Stimulated activated CD8-positive, alpha-beta memory T cell treated with anti-CD3 and anti-CD28 coated beads, Interleukin-7, amount 100 ng/mL, for 4 hours (primary cell): Measurements from ENCODE around the gene ZNF579.
"Not testable (repeated sequence)": the region's sequence is repeated elsewhere in the genome, so short reads cannot be mapped to it uniquely, and the experiment has no call there.

Experiments used
- DNase-seq, 2 donors: peaks; one replicate each; pipeline ENCODE4 v3.0.0-alpha.2; 2020; ENCODE audit warnings: low read depth in 2 of 2

ZNF579 gene

DNA sequence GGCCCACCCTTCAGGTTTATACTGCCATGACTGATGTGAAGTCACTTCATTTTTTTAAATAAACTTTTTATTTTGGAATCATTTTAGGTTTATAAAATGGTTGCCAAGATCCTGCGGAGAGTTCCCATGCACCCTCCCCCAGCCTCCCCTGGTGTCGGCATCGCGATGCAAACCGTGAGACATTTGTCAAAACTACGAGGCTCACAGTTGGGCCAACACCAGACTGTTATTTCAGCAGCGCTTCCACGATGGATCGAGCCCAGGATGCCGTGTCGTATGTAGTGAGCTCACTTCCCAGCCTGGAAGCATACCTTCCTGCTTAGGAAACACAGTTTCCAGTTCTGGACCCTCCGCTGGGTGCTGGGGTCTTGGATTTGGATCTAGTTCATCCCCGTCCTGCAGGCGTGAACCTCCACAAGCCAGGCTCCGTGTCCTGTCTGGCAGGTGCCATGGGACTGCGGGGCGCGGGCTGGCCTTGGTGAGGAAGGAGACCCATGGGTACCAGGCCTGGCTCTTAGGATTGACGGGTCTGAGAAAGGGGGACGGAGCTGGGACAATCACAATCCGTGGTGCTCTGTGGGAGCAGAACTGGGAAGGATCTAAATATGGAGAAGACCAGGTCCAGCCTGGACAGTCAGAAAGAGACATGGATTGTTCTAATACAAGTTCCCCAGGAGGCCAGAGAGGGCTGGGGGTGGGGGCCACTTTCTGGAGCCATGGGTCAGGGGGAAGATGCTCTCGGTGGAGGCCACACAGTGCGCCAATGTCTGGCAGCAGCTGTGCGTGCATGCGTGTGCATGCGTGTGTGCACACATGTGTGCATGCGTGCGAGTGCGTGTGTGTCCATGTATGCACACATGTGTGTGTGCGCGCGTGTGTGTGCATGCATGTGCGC is 41.3 kb downstream of the ZNF579 start:
- DNase-seq, result no peak

DNA sequence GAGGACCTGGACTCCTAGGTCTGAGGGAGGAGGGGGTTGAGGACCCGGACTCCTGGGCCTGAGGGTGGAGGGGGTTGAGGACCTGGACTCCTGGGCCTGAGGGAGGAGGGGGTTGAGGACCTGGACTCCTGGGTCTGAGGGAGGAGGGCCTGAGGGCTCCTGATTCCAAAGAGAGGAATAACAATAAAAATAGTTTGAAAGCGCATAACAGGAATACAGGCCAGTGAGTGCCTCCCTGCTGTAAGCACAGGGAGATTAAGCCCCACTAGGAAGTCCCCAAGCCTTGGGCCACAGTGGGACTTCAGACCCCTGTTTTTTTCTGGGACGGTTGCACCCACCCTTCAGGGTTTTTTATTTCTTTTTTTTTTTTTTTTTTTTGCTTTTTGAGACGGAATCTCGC is 42.5 kb downstream of the ZNF579 start:
- no peak for DNase-seq

DNA sequence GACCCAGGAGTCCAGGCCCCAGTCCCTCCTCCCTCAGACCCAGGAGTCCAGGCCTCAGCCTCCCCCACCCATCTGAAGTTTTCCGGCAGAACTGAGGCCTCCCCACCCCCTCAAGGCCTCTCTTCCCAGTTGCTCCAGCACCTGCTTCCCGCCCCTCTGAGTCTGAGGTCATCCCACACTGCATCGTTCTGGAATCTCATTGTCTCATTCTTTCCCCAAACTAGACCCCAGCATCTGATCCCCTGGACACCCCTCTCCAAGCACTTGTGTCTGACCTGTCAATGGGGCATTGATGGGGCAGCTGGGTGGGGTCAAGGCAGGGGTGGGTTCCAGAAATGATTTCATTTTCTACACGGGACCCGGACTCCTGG is 42.9 kb downstream of the ZNF579 start:
- no peak for DNase-seq

DNA sequence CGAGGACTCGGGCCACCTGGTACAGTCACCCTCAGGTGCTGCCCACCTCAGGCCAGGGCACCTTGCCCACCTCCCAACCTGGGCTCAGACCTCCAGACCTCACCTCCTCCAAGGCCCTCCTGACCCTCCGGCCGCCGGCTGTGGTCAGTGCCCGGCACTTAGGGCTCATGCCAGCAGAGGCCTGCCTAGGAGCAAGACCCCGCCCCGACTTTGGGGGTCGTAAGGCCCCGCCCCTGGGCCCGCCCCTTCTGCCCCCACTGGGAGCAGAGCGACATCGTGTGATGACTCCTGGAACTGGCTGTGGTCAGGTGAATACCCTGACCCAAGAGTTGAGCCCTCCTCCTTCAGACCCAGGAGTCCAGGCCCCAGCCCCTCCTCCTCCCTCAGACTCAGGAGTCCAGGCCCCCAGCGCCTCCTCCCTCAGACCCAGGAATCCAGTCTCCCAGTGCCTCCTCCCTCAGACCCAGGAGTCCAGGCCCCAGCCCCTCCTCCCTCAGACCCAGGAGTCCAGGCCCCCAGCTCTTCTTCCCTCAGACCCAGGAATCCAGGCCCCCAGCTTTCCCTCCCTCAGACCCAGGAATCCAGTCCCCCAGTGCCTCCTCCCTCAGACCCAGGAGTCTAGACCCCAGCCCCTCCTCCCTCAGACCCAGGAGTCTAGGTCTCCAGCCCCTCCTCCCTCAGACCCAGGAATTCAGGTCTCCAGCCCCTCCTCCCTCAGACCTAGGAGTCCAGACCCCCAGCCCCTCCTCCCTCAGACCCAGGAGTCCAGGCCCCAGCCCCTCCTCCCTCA is 43.5 kb downstream of the ZNF579 start, which contains the start of gene SBK2:
Gene SBK2, minus strand, starts transcription at position 183 of the 790 bp plus-strand sequence. CDS start 839 bp downstream, outside the sequence.
- no peak for DNase-seq

DNA sequence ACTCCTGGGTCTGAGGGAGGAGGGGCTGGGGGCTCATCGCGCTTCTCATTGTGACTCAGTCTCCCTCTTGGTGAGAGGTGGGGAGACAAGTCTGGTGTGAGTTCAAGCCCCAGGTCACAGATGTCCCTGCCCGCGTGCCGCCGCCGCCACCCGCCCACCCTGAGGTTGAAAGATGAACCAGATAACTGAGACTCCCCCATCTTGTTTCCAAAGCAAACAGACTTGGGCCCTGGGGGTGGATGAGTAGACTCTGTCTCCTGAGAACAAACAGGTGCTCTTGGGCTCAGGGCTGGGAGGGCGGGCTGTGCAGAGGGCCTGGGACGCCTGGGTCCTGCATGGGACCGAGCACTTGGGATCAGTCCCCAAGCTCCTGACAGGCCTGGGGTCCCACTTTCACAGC is 44.3 kb downstream of the ZNF579 start:
- no peak for DNase-seq

DNA sequence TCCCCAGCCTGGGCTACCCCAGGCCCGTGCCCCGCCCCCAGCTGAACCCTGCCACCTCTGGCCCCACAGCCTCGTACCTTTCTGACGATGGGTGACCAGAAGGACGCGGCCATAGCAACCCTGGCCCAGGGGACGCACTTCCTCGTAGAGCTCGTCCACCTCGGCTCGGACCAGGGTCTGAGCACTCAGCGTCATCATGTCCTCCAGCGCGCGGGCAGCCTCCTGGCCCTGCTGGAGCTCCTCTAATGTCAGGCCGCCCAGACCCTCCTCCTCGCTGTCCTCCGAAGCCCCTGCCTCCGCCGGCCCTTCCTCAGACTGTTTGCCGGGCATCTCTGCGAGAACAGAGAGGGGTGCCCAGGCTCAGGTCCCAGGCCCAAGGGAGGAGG is 44.7 kb downstream of the ZNF579 start:
- DNase-seq, result no peak

DNA sequence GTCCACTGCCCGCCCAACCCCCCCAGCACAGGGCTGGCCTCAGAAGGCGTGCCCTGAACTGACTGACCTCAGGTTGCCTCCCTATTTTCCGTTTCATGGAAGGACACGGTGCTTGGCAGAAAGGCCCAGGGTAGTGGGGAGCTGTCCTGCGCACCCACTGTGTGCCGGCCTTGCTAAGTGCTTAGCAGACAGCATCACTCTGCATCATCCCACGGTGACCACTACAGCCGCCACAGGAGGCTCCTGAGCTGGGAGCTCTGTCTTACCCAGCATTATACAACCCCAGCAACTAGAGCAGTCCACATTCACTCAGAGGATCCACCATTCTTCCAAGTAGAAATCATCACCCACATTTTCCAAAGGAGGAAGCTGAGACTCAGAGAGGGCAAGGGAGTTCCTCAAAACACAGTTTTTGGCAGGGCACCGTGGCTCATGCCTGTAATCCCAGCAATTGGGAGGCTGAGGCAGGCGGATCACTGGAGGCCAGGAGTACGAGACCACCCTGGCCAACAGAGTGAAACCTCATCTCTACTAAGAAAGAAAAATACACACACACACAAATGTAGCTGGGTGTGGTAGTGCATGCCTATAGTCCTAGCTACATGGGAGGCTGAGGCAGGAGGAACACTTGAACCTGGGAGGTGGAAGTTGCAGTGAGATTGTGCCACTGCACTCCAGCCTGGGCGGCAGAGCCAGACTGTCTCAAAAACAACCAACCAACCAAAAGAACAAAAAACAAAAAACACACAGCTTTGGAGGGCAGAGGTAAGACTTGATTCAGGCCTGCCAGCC is 45.3 kb downstream of the ZNF579 start:
- DNase-seq, result no peak

DNA sequence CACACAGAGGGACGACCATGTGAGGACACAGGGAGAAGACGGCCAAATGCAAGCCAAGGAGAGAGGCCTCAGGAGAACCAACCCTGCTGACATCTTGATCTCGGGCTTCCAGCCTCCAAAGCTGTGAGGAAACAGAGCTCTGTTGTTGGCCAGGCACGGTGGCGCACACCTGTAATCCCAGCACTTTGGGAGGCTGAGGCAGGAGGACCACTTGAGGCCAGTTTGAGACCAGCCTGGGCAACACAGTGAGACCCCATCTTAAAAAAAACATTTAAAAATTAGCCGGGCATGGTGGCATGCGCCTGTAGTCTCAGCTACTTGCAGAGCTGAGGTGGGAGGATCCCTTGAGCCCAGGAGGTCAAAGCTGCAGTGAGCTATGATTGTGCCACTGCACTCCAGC is 46.4 kb downstream of the ZNF579 start:
- DNase-seq, result not testable (repeated sequence)

DNA sequence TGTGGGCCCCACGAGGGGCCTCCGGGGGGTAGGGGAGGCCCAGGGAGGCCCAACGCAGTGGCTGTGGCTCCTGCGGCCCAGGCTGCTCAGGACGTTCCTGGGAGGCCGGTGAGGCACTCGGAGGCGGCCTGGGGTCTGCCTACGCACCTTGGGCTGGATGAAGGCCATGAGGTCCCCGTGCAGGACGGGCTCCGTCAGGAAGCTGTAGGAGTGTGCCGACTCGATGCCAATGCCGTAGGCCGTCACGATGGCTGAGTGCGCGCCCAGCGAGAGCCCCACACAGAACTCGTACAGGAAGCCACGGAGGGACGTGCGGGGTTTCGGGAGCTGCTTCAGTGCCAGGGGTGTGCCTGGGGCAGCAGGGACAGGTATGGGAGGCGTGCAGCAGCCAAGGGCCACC is 49.7 kb downstream of the ZNF579 start:
- no peak for DNase-seq

DNA sequence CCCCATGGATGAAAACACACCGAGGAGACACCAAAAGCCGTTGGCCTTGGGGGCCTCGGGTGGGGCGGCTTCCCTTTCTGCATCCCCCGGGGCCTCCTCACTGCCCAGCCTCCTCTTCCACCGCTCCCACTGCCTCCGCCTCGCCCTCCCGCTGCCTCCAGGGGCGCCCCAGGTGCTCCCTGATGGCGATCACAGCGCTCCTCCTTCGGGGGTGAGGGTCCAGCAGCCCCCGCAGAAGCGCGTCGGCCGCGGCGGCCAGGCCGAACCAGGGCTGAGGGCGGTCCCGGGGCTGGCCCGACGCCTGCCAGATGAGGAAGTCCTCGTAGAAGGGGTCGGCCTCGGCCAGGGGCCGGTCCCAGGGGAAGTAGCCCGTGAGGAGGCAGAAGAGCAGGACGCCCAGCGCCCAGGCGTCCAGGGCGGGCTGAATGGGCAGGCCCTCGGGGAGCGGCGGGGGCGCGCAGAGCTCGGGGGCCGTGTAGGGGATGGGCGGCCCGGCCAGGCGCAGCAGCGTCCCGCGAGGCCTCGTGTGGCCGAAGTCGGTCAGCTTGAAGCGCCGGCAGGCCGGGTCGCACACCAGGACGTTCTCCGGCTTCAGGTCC is 50.9 kb downstream of the ZNF579 start:
- DNase-seq, result no peak

DNA sequence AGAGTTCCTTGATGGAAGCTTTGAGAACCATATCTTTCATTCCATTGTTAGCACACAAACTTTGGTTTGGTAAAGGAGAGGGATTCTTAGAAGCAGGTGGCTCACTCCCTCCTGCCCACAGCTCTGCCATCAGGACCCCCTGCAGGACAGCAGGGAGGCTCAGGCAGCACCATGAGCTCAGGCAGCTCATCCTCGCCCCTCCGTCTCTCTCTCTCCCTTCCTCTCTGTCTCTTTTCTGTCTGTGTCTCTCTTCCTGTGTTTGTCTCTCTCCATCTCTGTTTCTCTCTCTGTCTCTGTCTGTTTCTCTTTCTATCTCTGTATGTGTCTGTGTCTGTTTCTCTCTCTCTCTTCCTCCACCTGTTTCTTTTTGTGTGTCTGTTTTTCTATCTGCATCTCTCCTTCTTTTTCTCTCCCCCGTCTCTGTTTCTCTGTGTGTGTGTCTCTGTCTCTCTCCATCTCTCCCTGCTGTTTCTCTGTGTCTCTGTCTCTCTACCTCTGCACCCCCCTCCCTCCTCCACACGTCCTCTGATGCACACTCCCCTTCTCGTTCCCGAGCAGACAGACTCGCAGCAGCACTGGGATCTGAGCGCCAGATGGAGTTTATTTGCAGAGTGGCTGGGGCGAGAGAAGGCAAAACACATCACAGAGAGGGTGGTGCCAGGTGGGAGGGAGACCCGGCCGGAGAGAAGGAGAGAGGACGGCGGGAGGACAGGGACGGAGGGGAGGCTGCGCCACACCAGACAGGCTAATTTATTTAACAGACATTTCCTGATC is 52.4 kb downstream of the ZNF579 start:
- DNase-seq, result no peak

DNA sequence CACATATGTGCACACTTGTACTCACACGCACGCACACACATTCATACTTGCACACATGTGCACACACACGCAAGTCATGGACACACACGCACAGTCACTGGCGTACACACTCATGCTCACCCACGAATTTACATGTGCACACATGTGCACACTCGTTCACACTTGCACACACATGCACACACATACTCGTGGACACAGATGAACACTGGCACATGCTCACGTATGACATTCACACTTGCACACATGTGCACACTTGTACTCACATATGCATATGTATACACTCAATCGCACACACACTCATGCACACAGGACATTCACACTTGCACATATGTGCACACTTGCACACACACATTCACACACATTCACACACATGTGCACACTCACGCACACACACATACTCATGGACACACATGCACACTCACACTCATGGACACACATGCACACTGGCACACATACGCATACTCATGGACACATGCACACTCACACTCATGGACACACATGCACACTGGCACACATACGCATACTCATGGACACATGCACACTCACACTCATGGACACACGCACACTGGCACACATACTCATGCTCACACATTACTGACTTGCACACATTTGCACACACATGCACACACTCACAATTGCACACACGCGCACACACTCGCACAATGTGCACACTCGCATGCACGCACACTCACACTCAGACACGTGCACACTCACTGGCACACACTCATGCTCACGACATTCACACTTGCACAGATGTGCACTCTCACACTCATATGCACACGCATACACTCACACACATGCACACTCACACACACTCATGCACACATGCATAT is 53.2 kb downstream of the ZNF579 start:
- DNase-seq, result no peak
